Neural crest cell (in vitro differentiated cells): ENCODE measurements around the gene SGSH. TPM values are rescaled to one million over a fixed set of nuclear protein-coding genes. Genes with fewer than 3 reads are reported as not detected.

Experiments
- DNase-seq: peaks from one replicate; pipeline ENCODE4 v3.0.0; 2021; ENCODE audit warnings: low read depth, mixed read lengths, low spot score
- H3K27ac Mint-ChIP-seq: one replicate; pipeline ENCODE4 v1.8.0; 2021; ENCODE audit warnings: mild to moderate bottlenecking, mixed read lengths; ENCODE audit not compliant: unreplicated experiment
- H3K27me3 Mint-ChIP-seq: 2 replicates; pipeline ENCODE4 v1.8.0; 2021; ENCODE audit warnings: low read depth, mild to moderate bottlenecking, mixed read lengths
- H3K36me3 Mint-ChIP-seq: 2 replicates; pipeline ENCODE4 v1.8.0; 2021; ENCODE audit warnings: low read depth, mild to moderate bottlenecking, mixed read lengths
- H3K4me1 Mint-ChIP-seq: 2 replicates; pipeline ENCODE4 v1.8.0; 2021; ENCODE audit warnings: mixed read lengths
- H3K4me3 Mint-ChIP-seq: one replicate; pipeline ENCODE4 v1.8.0; 2021; ENCODE audit warnings: mild to moderate bottlenecking, mixed read lengths
- H3K9me3 Mint-ChIP-seq: 2 replicates; pipeline ENCODE4 v1.8.0; 2021; ENCODE audit warnings: mixed read lengths
- CTCF ChIP-seq: fragments of 200-600 bp; sonication (generic); conservative IDR thresholded peaks from 2 replicates; pipeline ENCODE4 v1.5.0; 2021; ENCODE audit warnings: antibody characterized with exemption, mild to moderate bottlenecking
- total RNA-seq: library from RNA; stranded (reverse); gene quantifications from 2 replicates; pipeline ENCODE4 v1.2.1, GENCODE V29; 2021

SGSH gene
- total RNA-seq, 1 donor from 2014 or later, result 32.8 TPM

- Mint-ChIP-seq H3K36me3 (peaks cover 5% of the 10 kb centered on the region), H3K4me1 (peaks cover 21% of the 10 kb centered on the region), H3K27ac (no peak overlapping the region), H3K27me3 (peaks cover 4% of the 10 kb centered on the region), H3K9me3 (no peaks in the 10 kb centered on the region), H3K4me3 (peak overlapping the region; percentile 70)
- TF ChIP-seq CTCF, result no peak
- DNase-seq, result no peak
Measured at GRCh38 chr17:80264205-80265075, 44.3 kb upstream of the SGSH start.

GRCh38 chr17:80263253-80264204 lies 43.4 kb upstream of the SGSH start:
- Mint-ChIP-seq H3K4me3 (peak overlapping the region; percentile 72), H3K27me3 (peaks cover 4% of the 10 kb centered on the region), H3K36me3 (peaks cover 5% of the 10 kb centered on the region), H3K4me1 (peaks cover 25% of the 10 kb centered on the region), H3K27ac (no peak overlapping the region), H3K9me3 (no peaks in the 10 kb centered on the region)
- TF ChIP-seq CTCF, result no peak
- no peak for DNase-seq

- no peak for TF ChIP-seq CTCF
Measured at GRCh38 chr17:80262775-80263244, 42.7 kb upstream of the SGSH start.

GRCh38 chr17:80262291-80262690 lies 42.2 kb upstream of the SGSH start:
- Mint-ChIP-seq H3K9me3 (no peaks in the 10 kb centered on the region), H3K36me3 (peaks cover 3% of the 10 kb centered on the region), H3K27me3 (peaks cover 8% of the 10 kb centered on the region), H3K27ac (peak overlapping the region; percentile 94), H3K4me1 (peaks cover 32% of the 10 kb centered on the region), H3K4me3 (peak overlapping the region; percentile 93)
- TF ChIP-seq CTCF, result no peak
- no peak for DNase-seq

More at GRCh38 chr17:80262775-80263244, 42.7 kb upstream of the SGSH start:
- Mint-ChIP-seq H3K36me3 (peaks cover 5% of the 10 kb centered on the region), H3K9me3 (no peaks in the 10 kb centered on the region), H3K4me3 (no peak overlapping the region), H3K27ac (no peak overlapping the region), H3K4me1 (peaks cover 32% of the 10 kb centered on the region), H3K27me3 (peaks cover 8% of the 10 kb centered on the region)
- DNase-seq, result no peak

- Mint-ChIP-seq H3K4me1 (peaks cover 32% of the 10 kb centered on the region), H3K4me3 (peak overlapping the region; percentile 93), H3K27me3 (peaks cover 8% of the 10 kb centered on the region), H3K36me3 (peaks cover 3% of the 10 kb centered on the region), H3K27ac (peak overlapping the region; percentile 94), H3K9me3 (no peaks in the 10 kb centered on the region)
- no peak for DNase-seq
- TF ChIP-seq CTCF, result no peak
Measured at GRCh38 chr17:80261895-80262279, 41.8 kb upstream of the SGSH start.
